ENCODE measurements around the gene VSIG2.
A peak's percentile ranks its signal among the peaks of the same experiment; 100 is the strongest.

Gene VSIG2

GRCh38 chr11:124751741-124752470 lies at the start of gene VSIG2:
Gene VSIG2 (minus strand): TSS chr11:124752255. CDS start chr11:124752137, 118 bp downstream.
- H3K9ac ChIP-seq (ENCODE audit: low read depth, low read length): no peak within 1 kb of the TSS

GRCh38 chr11:124801014-124801413 lies 49.0 kb upstream of the VSIG2 start:
- Histone ChIP-seq H3K9ac (ENCODE audit: low read depth, low read length) (peak overlapping the region; percentile 86), H4K20me1 (ENCODE audit: insufficient read depth, low read length) (peaks cover 30% of the 10 kb centered on the region; the same call in 1 of the 2 replicates), H3K4me2 (ENCODE audit: insufficient read depth, low read length) (peak overlapping the region; percentile 89), H2AFZ (ENCODE audit: low read depth, low read length) (peak overlapping the region; percentile 71), H3K36me3 (ENCODE audit: insufficient read depth, low read length) (no peaks in the 10 kb centered on the region; the same call in 1 of the 2 replicates), H3K4me1 (ENCODE audit: insufficient read depth, low read length) (peaks cover 31% of the 10 kb centered on the region), H3K9me3 (ENCODE audit: insufficient read depth, low read length, severe bottlenecking) (no peaks in the 10 kb centered on the region), H3K4me3 (ENCODE audit: low read depth in 1 of 2, low read length in 2 of 2) (peak overlapping the region; percentile 83 to 97), H3K27ac (ENCODE audit: low read length) (peak overlapping the region; percentile 85; the same call in 1 of the 2 replicates), H3K27me3 (ENCODE audit: insufficient read depth, low read length, poor library complexity) (peaks cover 15% of the 10 kb centered on the region), H3K79me2 (ENCODE audit: insufficient read depth, low read length) (peaks cover 42% of the 10 kb centered on the region)
- no peak for DNase-seq
- no peak for ATAC-seq (ENCODE audit: insufficient read depth, low read depth)
- TF ChIP-seq CTCF (IDR thresholded peaks at IDR 0.05; ENCODE audit: borderline replicate concordance, extremely low read depth, low read length, poor library complexity, severe bottlenecking) (no peak), EZH2 (IDR thresholded peaks at IDR 0.05; ENCODE audit: borderline replicate concordance, low read depth, low read length, severe bottlenecking) (no peak)

More at GRCh38 chr11:124751741-124752470, at the start of gene VSIG2:
- Histone ChIP-seq H2AFZ (ENCODE audit: low read depth, low read length) (no peak within 1 kb of the TSS), H3K4me1 (ENCODE audit: insufficient read depth, low read length) (no peaks in the 10 kb centered on the region), H3K36me3 (ENCODE audit: insufficient read depth, low read length) (no peaks in the 10 kb centered on the region), H3K27me3 (ENCODE audit: insufficient read depth, low read length, poor library complexity) (peaks cover 14% of the 10 kb centered on the region), H3K27ac (ENCODE audit: low read length) (no peak within 1 kb of the TSS), H3K4me3 (ENCODE audit: low read depth in 1 of 2, low read length in 2 of 2) (no peak within 1 kb of the TSS), H3K79me2 (ENCODE audit: insufficient read depth, low read length) (no peaks in the 10 kb centered on the region), H4K20me1 (ENCODE audit: insufficient read depth, low read length) (peaks cover 9% of the 10 kb centered on the region), H3K4me2 (ENCODE audit: insufficient read depth, low read length) (no peak within 1 kb of the TSS), H3K9me3 (ENCODE audit: insufficient read depth, low read length, severe bottlenecking) (no peaks in the 10 kb centered on the region)
- DNase-seq: no peak
- TF ChIP-seq EZH2 (IDR thresholded peaks at IDR 0.05; ENCODE audit: borderline replicate concordance, low read depth, low read length, severe bottlenecking) (no peak), CTCF (IDR thresholded peaks at IDR 0.05; ENCODE audit: borderline replicate concordance, extremely low read depth, low read length, poor library complexity, severe bottlenecking) (no peak)
- no peak for ATAC-seq (ENCODE audit: insufficient read depth, low read depth)

- Histone ChIP-seq H3K36me3 (ENCODE audit: insufficient read depth, low read length) (no peaks in the 10 kb centered on the region; the same call in 1 of the 2 replicates), H3K27ac (ENCODE audit: low read length) (peak within 1 kb of the TSS; percentile 85), H3K27me3 (ENCODE audit: insufficient read depth, low read length, poor library complexity) (peaks cover 10% of the 10 kb centered on the region), H3K79me2 (ENCODE audit: insufficient read depth, low read length) (peaks cover 48% of the 10 kb centered on the region), H4K20me1 (ENCODE audit: insufficient read depth, low read length) (peaks cover 30% of the 10 kb centered on the region; the same call in 1 of the 2 replicates), H2AFZ (ENCODE audit: low read depth, low read length) (peak within 1 kb of the TSS; percentile 71), H3K9me3 (ENCODE audit: insufficient read depth, low read length, severe bottlenecking) (no peaks in the 10 kb centered on the region), H3K4me3 (ENCODE audit: low read depth in 1 of 2, low read length in 2 of 2) (peak within 1 kb of the TSS; percentile 83 to 97), H3K4me1 (ENCODE audit: insufficient read depth, low read length) (peaks cover 31% of the 10 kb centered on the region), H3K9ac (ENCODE audit: low read depth, low read length) (peak within 1 kb of the TSS; percentile 86), H3K4me2 (ENCODE audit: insufficient read depth, low read length) (peak within 1 kb of the TSS; percentile 89)
- DNase-seq (peak; percentile 73), ATAC-seq (ENCODE audit: insufficient read depth, low read depth) (peak; percentile 83)
- no peak for TF ChIP-seq EZH2 (IDR thresholded peaks at IDR 0.05; ENCODE audit: borderline replicate concordance, low read depth, low read length, severe bottlenecking)
- TF ChIP-seq CTCF (IDR thresholded peaks at IDR 0.05; ENCODE audit: borderline replicate concordance, extremely low read depth, low read length, poor library complexity, severe bottlenecking): no peak
Observed at GRCh38 chr11:124800226-124800929, 48.3 kb upstream of the VSIG2 start, which contains the start of gene MSANTD2. Gene MSANTD2 (minus strand): TSS chr11:124800406. CDS start chr11:124800380, 26 bp downstream.

All from DND-41 (cell line).